ENCODE results near the gene GMDS. TPM values are rescaled to one million over a fixed set of nuclear protein-coding genes. Genes with fewer than 3 reads are reported as not detected.
A peak's percentile ranks its signal among the peaks of the same experiment; 100 is the strongest.

The GMDS gene
- total and polyA plus RNA-seq, 2 of the 4 experiments (the other 2 are of a cell fraction) = 7.3 to 21.9 TPM

GRCh38 chr6:1709234-1709641, 536.2 kb downstream of the GMDS start:
- Histone ChIP-seq H3K4me3 (ENCODE audit: insufficient read depth, low read depth, low read length) (no peak overlapping the region), H3K14ac (replicated peaks; ENCODE audit: low read depth, low read length) (no peak overlapping the region), H3K27ac (ENCODE audit: insufficient read depth, low read length) (no peak overlapping the region), H4K8ac (ENCODE audit: low read depth in 2 of 2, low read length in 2 of 2) (no peak overlapping the region), H2BK5ac (ENCODE audit: low read depth, low read length, poor library complexity, severe bottlenecking) (no peak overlapping the region), H2AFZ (replicated peaks; ENCODE audit: low read length, poor library complexity) (no peak overlapping the region), H3K4me1 (ENCODE audit: control insufficient read depth, insufficient read depth, low read length) (no peaks in the 10 kb centered on the region), H4K91ac (ENCODE audit: insufficient read depth, low read depth, low read length) (no peak overlapping the region), H2BK15ac (ENCODE audit: low read depth, low read length) (no peak overlapping the region), H2BK20ac (ENCODE audit: low read depth, low read length) (no peak overlapping the region; the same call in 1 of the 2 replicates), H3K9ac (ENCODE audit: low read depth, low read length) (no peak overlapping the region), H2BK120ac (ENCODE audit: low read depth, low read length) (no peak overlapping the region), H3K9me1 (ENCODE audit: insufficient read depth, low read length) (0 out of 2 replicates have a peak, but pooled peaks cover 7% of the 10 kb centered on the region), H4K5ac (ENCODE audit: low read depth, low read length) (no peak overlapping the region), H3K4me2 (ENCODE audit: low read depth, low read length) (no peak overlapping the region), H2AK9ac (replicated peaks; ENCODE audit: low read depth, low read length, poor library complexity) (no peak overlapping the region), H3K36me3 (ENCODE audit: control insufficient read depth, insufficient read depth, low read length) (no peaks in the 10 kb centered on the region), H3K56ac (ENCODE audit: extremely low read depth, insufficient read depth, low read length) (no peak overlapping the region), H3K79me1 (ENCODE audit: low read depth in 1 of 2, low read length in 2 of 2) (no peaks in the 10 kb centered on the region), H2AK5ac (ENCODE audit: low read depth, low read length) (peak overlapping the region; percentile 40; the same call in 1 of the 2 replicates), H3K9me3 (ENCODE audit: control insufficient read depth, insufficient read depth, low read length) (no peaks in the 10 kb centered on the region), H3K27me3 (ENCODE audit: control insufficient read depth, insufficient read depth, low read length) (no peaks in the 10 kb centered on the region), H4K20me1 (ENCODE audit: insufficient read depth, low read length) (no peaks in the 10 kb centered on the region), H3K23ac (ENCODE audit: low read depth, low read length) (no peak overlapping the region; the same call in 1 of the 2 replicates), H3K18ac (ENCODE audit: low read depth, low read length) (no peak overlapping the region), H3K4ac (ENCODE audit: low read depth, low read length) (no peak overlapping the region)
- 91% methylated on average over 7 of the region's 8 CpGs; no CpG with 5 or more reads in 1 of the 2 experiments for WGBS, 2 experiments (ENCODE audit: extremely low coverage in 2 of 2, insufficient read length in 1 of 2)
- ATAC-seq (ENCODE audit: low read depth) (no peak), DNase-seq (no peak)
- in situ Hi-C loops (cut with MboI; ENCODE audit: low sequenced_read_pairs) = no loop called here
- ChIA-PET POLR2A (ENCODE audit: unreplicated experiment) (no interaction called here), CTCF (interaction anchor here (0.6 to 1.1 kb wide), 2 partner anchors 11 to 742 kb away, joined by 3 to 5 read pairs; no protein-coding TSS in a partner anchor)
- BruUV-seq (replicated peaks) = no TSS peak
- intact Hi-C loops (cut with micrococcal nuclease) = no loop called here
- no peak for TF ChIP-seq CHD1 (IDR thresholded peaks at IDR 0.05; ENCODE audit: low read depth, low read length)
- no peak for TF ChIP-seq BHLHE40 (IDR thresholded peaks at IDR 0.05; ENCODE audit: low read depth, low read length)
- no peak for TF ChIP-seq MAZ (IDR thresholded peaks at IDR 0.05; ENCODE audit: borderline replicate concordance, low read depth, low read length)
- TF ChIP-seq MAFK (IDR thresholded peaks at IDR 0.05; ENCODE audit: low read depth, low read length) = no peak
- no peak for TF ChIP-seq RAD21 (IDR thresholded peaks at IDR 0.05; ENCODE audit: low read length)
- dilution Hi-C loops (cut with HindIII; ENCODE audit: low sequenced_read_pairs, unreplicated experiment) = no loop called here
